CD4-positive, CD25-positive, alpha-beta regulatory T cell (primary cell): ENCODE data around the gene SLFN14. TPM values are rescaled to one million over a fixed set of nuclear protein-coding genes. Genes with fewer than 3 reads are reported as not detected.
"Not testable (repeated sequence)": the region's sequence is repeated elsewhere in the genome, so short reads cannot be mapped to it uniquely, and the experiment has no call there.

Source experiments
- ATAC-seq, 2 donors: fragments of 150-1000 bp; cut with Tn5 transposase; one replicate each; pipeline ENCODE4 v1.10.0; 2021; ENCODE audit warnings: low read depth in 2 of 2, moderate number of reproducible peaks in 2 of 2, moderate library complexity in 1 of 2
- DNase-seq, 3 donors: peaks; one replicate each; pipeline versions ENCODE4 v3.0.0 to v3.0.0-alpha.2; 2012 to 2022; ENCODE audit warnings: mixed read lengths in 1 of 3
- H3K27ac ChIP-seq: one replicate; pipeline ENCODE4 v1.7.0; 2013; ENCODE audit warnings: mild to moderate bottlenecking, low read length; ENCODE audit not compliant: insufficient read depth, poor library complexity, severe bottlenecking
- H3K27me3 ChIP-seq: one replicate; pipeline ENCODE4 v1.7.0; 2013; ENCODE audit warnings: low read length; ENCODE audit not compliant: control insufficient read depth, insufficient read depth
- H3K36me3 ChIP-seq: one replicate; pipeline ENCODE4 v1.7.0; 2013; ENCODE audit warnings: mild to moderate bottlenecking, low read length, moderate library complexity; ENCODE audit not compliant: control insufficient read depth, insufficient read depth
- H3K4me1 ChIP-seq: 2 replicates; pipeline ENCODE4 v1.7.0; 2013; ENCODE audit warnings: mild to moderate bottlenecking, low read length; ENCODE audit not compliant: insufficient read depth, control insufficient read depth, poor library complexity, severe bottlenecking
- H3K4me3 ChIP-seq: one replicate; pipeline ENCODE4 v1.7.0; 2013; ENCODE audit warnings: low read depth, mild to moderate bottlenecking, low read length, moderate library complexity
- H3K9me3 ChIP-seq, 2 experiments: 1 replicate in 1 of 2; 2 replicates in 1 of 2; pipeline ENCODE4 v1.7.0; 2013; ENCODE audit warnings: low read length in 2 of 2, mild to moderate bottlenecking in 1 of 2, moderate library complexity in 1 of 2; ENCODE audit not compliant: control insufficient read depth in 2 of 2
- H3K27ac Mint-ChIP-seq, 3 donors: one replicate each; pipeline ENCODE4 v1.8.0; 2020 to 2022; ENCODE audit warnings: mild to moderate bottlenecking in 3 of 3, mixed read lengths in 3 of 3, moderate library complexity in 2 of 3
- H3K27me3 Mint-ChIP-seq: one replicate; pipeline ENCODE4 v1.8.0; 2022; ENCODE audit warnings: mild to moderate bottlenecking, mixed read lengths
- H3K36me3 Mint-ChIP-seq: one replicate; pipeline ENCODE4 v1.8.0; 2020; ENCODE audit warnings: mixed read lengths
- H3K4me1 Mint-ChIP-seq, 4 donors: one replicate each; pipeline ENCODE4 v1.8.0; 2020 to 2022; ENCODE audit warnings: mixed read lengths in 4 of 4, mild to moderate bottlenecking in 1 of 4
- H3K4me3 Mint-ChIP-seq, 4 donors: one replicate each; pipeline ENCODE4 v1.8.0; 2020 to 2022; ENCODE audit warnings: mild to moderate bottlenecking in 4 of 4, mixed read lengths in 4 of 4, moderate library complexity in 3 of 4
- H3K9me3 Mint-ChIP-seq, 7 donors: one replicate each; pipeline ENCODE4 v1.8.0; 2020 to 2022; ENCODE audit warnings: mixed read lengths in 7 of 7, mild to moderate bottlenecking in 3 of 7, moderate library complexity in 2 of 7
- polyA plus RNA-seq, 4 donors: library from polyadenylated mRNA; unstranded; fragments of 300-500 nt; fragmentation: Illumina TruSeq; gene quantifications; one replicate each; pipeline ENCODE4 v1.2.3, GENCODE V29; 2021
- total RNA-seq: library from RNA; stranded (reverse); gene quantifications from one replicate; pipeline ENCODE4 v1.2.3, GENCODE V29; 2022

Gene SLFN14
- total and polyA plus RNA-seq, 5 donors from 2014 or later = 0.17 to 0.57 TPM; not detected in 3

GRCh38 chr17:35521654-35522256 lies 38.9 kb downstream of the SLFN14 start:
- peak; percentile 97 for ATAC-seq
- peaks cover 67 to 97% (median 87%) of the 10 kb centered on the region in 4 donors for H3K4me1 Mint-ChIP-seq
- peaks cover 24% of the 10 kb centered on the region for H3K36me3 ChIP-seq
- not testable (repeated sequence) for H3K27me3 Mint-ChIP-seq, H3K9me3 ChIP-seq, H3K9me3 Mint-ChIP-seq, H3K27me3 ChIP-seq
- peak overlapping the region; percentile 73 to 88 (median 80) for H3K4me3 Mint-ChIP-seq
- peak overlapping the region; percentile 70 for H3K4me3 ChIP-seq
- H3K4me1 ChIP-seq = peaks cover 62% of the 10 kb centered on the region
- peak overlapping the region; percentile 72 for H3K27ac ChIP-seq
- peak overlapping the region; percentile 22 to 91 (median 91) for H3K27ac Mint-ChIP-seq
- DNase-seq = peak; percentile 30 to 74 (median 45)
- peaks cover 73% of the 10 kb centered on the region for H3K36me3 Mint-ChIP-seq

GRCh38 chr17:35521150-35521549 lies 39.5 kb downstream of the SLFN14 start:
- peak overlapping the region; percentile 18 to 79 (median 70) for H3K27ac Mint-ChIP-seq
- H3K9me3 Mint-ChIP-seq = no peaks in the 10 kb centered on the region
- Histone ChIP-seq H3K9me3 (no peaks in the 10 kb centered on the region), H3K4me3 (peak overlapping the region; percentile 70), H3K36me3 (peaks cover 25% of the 10 kb centered on the region), H3K27me3 (no peaks in the 10 kb centered on the region), H3K4me1 (peaks cover 64% of the 10 kb centered on the region), H3K27ac (peak overlapping the region; percentile 72)
- H3K36me3 Mint-ChIP-seq = peaks cover 70% of the 10 kb centered on the region
- H3K4me3 Mint-ChIP-seq = peak overlapping the region in 3 of 4 donors; percentile 75 to 88 (median 84)
- H3K27me3 Mint-ChIP-seq = no peaks in the 10 kb centered on the region
- H3K4me1 Mint-ChIP-seq = peaks cover 62 to 96% (median 83%) of the 10 kb centered on the region in 4 donors
- DNase-seq = no peak
- no peak for ATAC-seq

GRCh38 chr17:35519906-35520442 lies 40.6 kb downstream of the SLFN14 start:
- no peaks in the 10 kb centered on the region for H3K9me3 ChIP-seq
- H3K4me1 ChIP-seq = peaks cover 66% of the 10 kb centered on the region
- H3K27me3 ChIP-seq = no peaks in the 10 kb centered on the region
- Mint-ChIP-seq H3K4me3 (peak overlapping the region; percentile 70 to 88 (median 78)), H3K9me3 (no peaks in the 10 kb centered on the region), H3K27me3 (no peaks in the 10 kb centered on the region), H3K4me1 (peaks cover 58 to 96% (median 77%) of the 10 kb centered on the region in 4 donors), H3K36me3 (peaks cover 68% of the 10 kb centered on the region), H3K27ac (peak overlapping the region; percentile 67 to 93 (median 81))
- H3K36me3 ChIP-seq = peaks cover 34% of the 10 kb centered on the region
- H3K4me3 ChIP-seq = peak overlapping the region; percentile 71
- ATAC-seq (no peak), DNase-seq (no peak)
- H3K27ac ChIP-seq = peak overlapping the region; percentile 37

- peak overlapping the region; percentile 70 to 88 (median 78) for H3K4me3 Mint-ChIP-seq
- no peaks in the 10 kb centered on the region for H3K9me3 Mint-ChIP-seq
- Histone ChIP-seq H3K36me3 (peaks cover 39% of the 10 kb centered on the region), H3K4me3 (peak overlapping the region; percentile 71), H3K4me1 (peaks cover 63% of the 10 kb centered on the region), H3K27me3 (no peaks in the 10 kb centered on the region), H3K27ac (peak overlapping the region; percentile 37), H3K9me3 (no peaks in the 10 kb centered on the region)
- peaks cover 56 to 96% (median 75%) of the 10 kb centered on the region in 4 donors for H3K4me1 Mint-ChIP-seq
- H3K36me3 Mint-ChIP-seq = peaks cover 66% of the 10 kb centered on the region
- H3K27ac Mint-ChIP-seq = peak overlapping the region; percentile 67 to 93 (median 81)
- DNase-seq = no peak
- no peaks in the 10 kb centered on the region for H3K27me3 Mint-ChIP-seq
- no peak for ATAC-seq
Observed at GRCh38 chr17:35519439-35519838, 41.2 kb downstream of the SLFN14 start.

GRCh38 chr17:35518431-35518830 lies 42.2 kb downstream of the SLFN14 start:
- not testable (repeated sequence) for DNase-seq
- peaks cover 55% of the 10 kb centered on the region for H3K4me1 ChIP-seq

GRCh38 chr17:35515027-35515426 lies 45.6 kb downstream of the SLFN14 start:
- H3K4me3 Mint-ChIP-seq = peak overlapping the region in 2 of 4 donors; percentile 29 to 57
- peak overlapping the region; percentile 36 to 78 (median 67) for H3K27ac Mint-ChIP-seq
- no peaks in the 10 kb centered on the region for H3K27me3 ChIP-seq

More at GRCh38 chr17:35518431-35518830, 42.2 kb downstream of the SLFN14 start:
- not testable (repeated sequence) for H3K4me3 ChIP-seq, H3K9me3 ChIP-seq, H3K27ac ChIP-seq, ATAC-seq, H3K27me3 Mint-ChIP-seq, H3K27me3 ChIP-seq, H3K9me3 Mint-ChIP-seq
- Mint-ChIP-seq H3K4me3 (peak overlapping the region; percentile 65 to 88 (median 73)), H3K4me1 (peaks cover 58 to 96% (median 76%) of the 10 kb centered on the region in 4 donors), H3K36me3 (peaks cover 67% of the 10 kb centered on the region), H3K27ac (peak overlapping the region; percentile 85 to 95 (median 89))
- H3K36me3 ChIP-seq = peaks cover 49% of the 10 kb centered on the region

GRCh38 chr17:35514564-35514963 lies 46.1 kb downstream of the SLFN14 start:
- Mint-ChIP-seq H3K27ac (peak overlapping the region in 2 of 3 donors; percentile 36 to 78), H3K27me3 (no peaks in the 10 kb centered on the region), H3K4me3 (peak overlapping the region in 1 of 4 donors; percentile 29), H3K36me3 (peaks cover 71% of the 10 kb centered on the region), H3K4me1 (peaks cover 53 to 81% (median 62%) of the 10 kb centered on the region in 4 donors), H3K9me3 (no peaks in the 10 kb centered on the region)
- no peaks in the 10 kb centered on the region for H3K9me3 ChIP-seq
- peaks cover 22% of the 10 kb centered on the region for H3K4me1 ChIP-seq
- H3K27ac ChIP-seq = no peak overlapping the region
- no peak overlapping the region for H3K4me3 ChIP-seq
- H3K36me3 ChIP-seq = peaks cover 54% of the 10 kb centered on the region
- H3K27me3 ChIP-seq = no peaks in the 10 kb centered on the region
- DNase-seq (no peak), ATAC-seq (no peak)

More at GRCh38 chr17:35515027-35515426, 45.6 kb downstream of the SLFN14 start:
- ATAC-seq = no peak
- H3K4me3 ChIP-seq = no peak overlapping the region
- H3K9me3 ChIP-seq = no peaks in the 10 kb centered on the region
- peaks cover 54% of the 10 kb centered on the region for H3K36me3 ChIP-seq
- peaks cover 26% of the 10 kb centered on the region for H3K4me1 ChIP-seq
- no peaks in the 10 kb centered on the region for H3K27me3 Mint-ChIP-seq
- H3K4me1 Mint-ChIP-seq = peaks cover 58 to 85% (median 67%) of the 10 kb centered on the region in 4 donors
- no peaks in the 10 kb centered on the region for H3K9me3 Mint-ChIP-seq
- H3K36me3 Mint-ChIP-seq = peaks cover 71% of the 10 kb centered on the region
- H3K27ac ChIP-seq = no peak overlapping the region
- DNase-seq = no peak
